HCT116 (cell line): ENCODE data around the gene FAP. TPM values are rescaled to one million over a fixed set of nuclear protein-coding genes. Genes with fewer than 3 reads are reported as not detected.
A peak's percentile ranks its signal among the peaks of the same experiment; 100 is the strongest.

Experiments used
- ATAC-seq: fragments of 200-7000 bp; cut with Tn5 transposase; 2 replicates; pipeline ENCODE4 v1.9.1; 2020; ENCODE audit warnings: mild to moderate bottlenecking, moderate library complexity
- BruUV-seq: library from RNA; stranded (reverse); fragments of 400-500 nt; replicated peaks from 2 replicates; lab custom pipeline; 2021; lab: Mats Ljungman, UMichigan
- CTCF ChIA-PET: fragments of 300-600 bp; sonication (Branson Sonifier 250); formaldehyde crosslinking; loops from one replicate; lab custom pipeline; 2021; ENCODE audit warnings: antibody characterized with exemption; lab: Charles Lee
- POLR2A ChIA-PET: fragments of 300-600, 350-600 bp; sonication (Branson Sonifier 250); formaldehyde crosslinking; loops from one replicate; lab custom pipeline; 2021; ENCODE audit warnings: antibody characterized with exemption; lab: Charles Lee
- RAD21 ChIA-PET, 2 experiments: fragments of 300-600 bp; sonication (Branson Sonifier 250); formaldehyde crosslinking; loops; one replicate each; lab custom pipeline; 2023; ENCODE audit warnings: low total read pairs in 2 of 2; ENCODE audit not compliant: uncharacterized antibody in 2 of 2, unreplicated experiment in 2 of 2, low non-redundant PET in 1 of 2; lab: Charles Lee
- DNase-seq: peaks from one replicate; pipeline ENCODE4 v3.0.0-alpha.2; 2010; ENCODE audit warnings: low read depth, low spot score
- H2AFZ ChIP-seq: fragments of 200-600 bp; shearing (Covaris generic), sonication (generic); 2 replicates; pipeline ENCODE4 v1.6.1; 2017; ENCODE audit warnings: low read depth, mixed run types, mixed read lengths, antibody characterized with exemption, low read length; ENCODE audit not compliant: poor library complexity, severe bottlenecking
- H3K27ac ChIP-seq: 2 replicates; pipeline ENCODE4 v1.5.1; 2012; ENCODE audit warnings: low read depth, low read length
- H3K27me3 ChIP-seq: fragments of 200-600 bp; sonication (generic); 2 replicates; pipeline ENCODE4 v1.6.1; 2016; ENCODE audit warnings: mixed run types, low read length, mixed read lengths; ENCODE audit not compliant: insufficient read depth
- H3K36me3 ChIP-seq, 2 experiments: fragments of 200-500 bp in 1 of 2; fragments of 200-600 bp in 1 of 2; sonication (Bioruptor generic) in 1 of 2; sonication (generic) in 1 of 2; 2 replicates each; pipeline versions ENCODE4 v1.5.1 to v1.6.1; 2014 to 2016; ENCODE audit warnings: low read length in 2 of 2, inconsistent platforms in 1 of 2, mixed read lengths in 1 of 2, mixed run types in 1 of 2; ENCODE audit not compliant: insufficient read depth in 2 of 2, control insufficient read depth in 1 of 2
- H3K4me1 ChIP-seq, 2 experiments: fragments of 200-600 bp in 1 of 2; sonication (generic) in 1 of 2; 2 replicates each; pipeline versions ENCODE4 v1.5.1 to v1.6.1; 2012 to 2017; ENCODE audit warnings: low read length in 2 of 2, inconsistent platforms in 1 of 2, mild to moderate bottlenecking in 1 of 2, mixed read lengths in 1 of 2, mixed run types in 1 of 2, moderate library complexity in 1 of 2; ENCODE audit not compliant: insufficient read depth in 2 of 2, control insufficient read depth in 1 of 2
- H3K4me2 ChIP-seq: fragments of 200-600 bp; sonication (generic); 2 replicates; pipeline ENCODE4 v1.6.1; 2017; ENCODE audit warnings: mixed run types, low read length, mixed read lengths
- H3K4me3 ChIP-seq, 2 experiments: fragments of 200-600 bp in 1 of 2; sonication (generic) in 1 of 2; replicated peaks in 1 of 2; 2 replicates each; pipeline ENCODE4 v1.5.1; 2011 to 2016; ENCODE audit warnings: low read length in 2 of 2, control low read depth in 1 of 2, low read depth in 1 of 2, mild to moderate bottlenecking in 1 of 2, mixed read lengths in 1 of 2, mixed run types in 1 of 2
- H3K79me2 ChIP-seq: fragments of 200-600 bp; sonication (generic); 2 replicates; pipeline ENCODE4 v1.6.1; 2017; ENCODE audit warnings: mild to moderate bottlenecking, mixed run types, low read length, moderate library complexity, mixed read lengths; ENCODE audit not compliant: insufficient read depth
- H3K9ac ChIP-seq: fragments of 200-600 bp; sonication (generic); 2 replicates; pipeline ENCODE4 v1.6.1; 2016; ENCODE audit warnings: low read length, mixed read lengths
- H3K9me2 ChIP-seq: fragments of 200-600 bp; sonication (generic), shearing (Covaris generic); 2 replicates; pipeline ENCODE4 v1.6.1; 2017; ENCODE audit warnings: mixed run types, mild to moderate bottlenecking, moderate library complexity; ENCODE audit not compliant: insufficient read depth
- H3K9me3 ChIP-seq, 2 experiments: fragments of 200-500 bp in 1 of 2; fragments of 200-600 bp in 1 of 2; sonication (Bioruptor generic) in 1 of 2; sonication (generic) in 1 of 2; 2 replicates each; pipeline ENCODE4 v1.6.1; 2014 to 2017; ENCODE audit warnings: low read length in 2 of 2, mixed read lengths in 2 of 2, inconsistent platforms in 1 of 2, low read depth in 1 of 2, mild to moderate bottlenecking in 1 of 2, mixed run types in 1 of 2, moderate library complexity in 1 of 2; ENCODE audit not compliant: control insufficient read depth in 1 of 2, insufficient read depth in 1 of 2
- H4K20me1 ChIP-seq: fragments of 200-600 bp; sonication (generic), shearing (Covaris generic); 2 replicates; pipeline ENCODE4 v1.6.1; 2017; ENCODE audit warnings: mixed run types, mild to moderate bottlenecking, moderate library complexity; ENCODE audit not compliant: insufficient read depth
- CBX3 ChIP-seq: IDR thresholded peaks from 2 replicates; pipeline ENCODE4 v1.6.1; 2012; ENCODE audit warnings: low read depth
- CEBPB ChIP-seq: IDR thresholded peaks from 2 replicates; pipeline ENCODE4 v1.6.1; 2012; ENCODE audit warnings: low read depth
- EGR1 ChIP-seq: IDR thresholded peaks from 2 replicates; pipeline ENCODE4 v1.6.1; 2012; ENCODE audit warnings: low read depth
- ELF1 ChIP-seq: IDR thresholded peaks from 2 replicates; pipeline ENCODE4 v1.6.1; 2012; ENCODE audit warnings: low read depth, borderline replicate concordance
- EZH2phosphoT487 ChIP-seq: fragments of 200-600 bp; IDR thresholded peaks from 2 replicates; pipeline ENCODE4 v1.6.1; 2018; ENCODE audit warnings: antibody characterized with exemption, borderline replicate concordance
- JUND ChIP-seq: IDR thresholded peaks from 2 replicates; pipeline ENCODE4 v1.6.1; 2012
- POLR2A ChIP-seq: IDR thresholded peaks from 2 replicates; pipeline ENCODE4 v1.7.0; 2011; ENCODE audit warnings: borderline replicate concordance; ENCODE audit not compliant: insufficient read depth, insufficient read length; ENCODE audit errors: extremely low read depth
- POLR2AphosphoS5 ChIP-seq: IDR thresholded peaks from 2 replicates; pipeline ENCODE4 v1.6.1; 2011; ENCODE audit warnings: mild to moderate bottlenecking, low read depth, low read length, moderate library complexity
- RAD21 ChIP-seq: IDR thresholded peaks from 2 replicates; pipeline ENCODE4 v1.6.1; 2012; ENCODE audit warnings: low read depth, mild to moderate bottlenecking
- SIN3A ChIP-seq: IDR thresholded peaks from 2 replicates; pipeline ENCODE4 v1.6.1; 2012; ENCODE audit warnings: low read depth
- SRF ChIP-seq: IDR thresholded peaks from 2 replicates; pipeline ENCODE4 v1.6.1; 2012; ENCODE audit warnings: low read depth
- YY1 ChIP-seq: IDR thresholded peaks from 2 replicates; pipeline ENCODE4 v1.6.1; 2011; ENCODE audit warnings: low read length, low read depth, moderate library complexity, mild to moderate bottlenecking; ENCODE audit not compliant: insufficient replicate concordance; ENCODE audit errors: extremely low read depth
- ZFX ChIP-seq: fragments of 450-650 bp; IDR thresholded peaks from 2 replicates; pipeline ENCODE4 v1.6.1; 2017
- ZNF274 ChIP-seq: fragments of 200-500 bp; sonication (Bioruptor generic); IDR thresholded peaks from 2 replicates; pipeline ENCODE4 v1.6.1; 2014; ENCODE audit warnings: mild to moderate bottlenecking, low read depth, low read length, inconsistent platforms
- intact Hi-C: fragments of 100-400 bp; cut with micrococcal nuclease; formaldehyde crosslinking; loops from 2 replicates; pipeline ENCODE4 v1.10.0; 2022
- total RNA-seq: library from RNA; stranded (reverse); gene quantifications from one replicate; pipeline ENCODE4 v1.2.1, GENCODE V29; 2021; ENCODE audit not compliant: unreplicated experiment
- TF ChIP-seq, protein P1 (sequence below): IDR thresholded peaks from 2 replicates; pipeline ENCODE4 v1.6.1; 2012
- TF ChIP-seq, protein P2 (sequence below), 3 experiments: fragments of 200-600 bp in 1 of 3; sonication (generic) in 1 of 3; IDR thresholded peaks in 2 of 3; conservative IDR thresholded peaks in 1 of 3; 2 replicates each; pipeline ENCODE4 v1.5.1; 2012 to 2017; ENCODE audit warnings: low read depth in 2 of 3, low read length in 2 of 3, antibody characterized with exemption in 1 of 3, borderline replicate concordance in 1 of 3, control low read depth in 1 of 3, mild to moderate bottlenecking in 1 of 3, mixed read lengths in 1 of 3, mixed run types in 1 of 3, moderate library complexity in 1 of 3; ENCODE audit not compliant: insufficient read depth in 1 of 3
- TF ChIP-seq, protein P3 (sequence below): IDR thresholded peaks from 2 replicates; pipeline ENCODE4 v1.6.1; 2012; ENCODE audit warnings: low read depth
- TF ChIP-seq, protein P4 (sequence below): IDR thresholded peaks from 2 replicates; pipeline ENCODE4 v1.6.1; 2012

FAP gene
- total RNA-seq, 1 experiment from 2014 or later, result not detected

DNA sequence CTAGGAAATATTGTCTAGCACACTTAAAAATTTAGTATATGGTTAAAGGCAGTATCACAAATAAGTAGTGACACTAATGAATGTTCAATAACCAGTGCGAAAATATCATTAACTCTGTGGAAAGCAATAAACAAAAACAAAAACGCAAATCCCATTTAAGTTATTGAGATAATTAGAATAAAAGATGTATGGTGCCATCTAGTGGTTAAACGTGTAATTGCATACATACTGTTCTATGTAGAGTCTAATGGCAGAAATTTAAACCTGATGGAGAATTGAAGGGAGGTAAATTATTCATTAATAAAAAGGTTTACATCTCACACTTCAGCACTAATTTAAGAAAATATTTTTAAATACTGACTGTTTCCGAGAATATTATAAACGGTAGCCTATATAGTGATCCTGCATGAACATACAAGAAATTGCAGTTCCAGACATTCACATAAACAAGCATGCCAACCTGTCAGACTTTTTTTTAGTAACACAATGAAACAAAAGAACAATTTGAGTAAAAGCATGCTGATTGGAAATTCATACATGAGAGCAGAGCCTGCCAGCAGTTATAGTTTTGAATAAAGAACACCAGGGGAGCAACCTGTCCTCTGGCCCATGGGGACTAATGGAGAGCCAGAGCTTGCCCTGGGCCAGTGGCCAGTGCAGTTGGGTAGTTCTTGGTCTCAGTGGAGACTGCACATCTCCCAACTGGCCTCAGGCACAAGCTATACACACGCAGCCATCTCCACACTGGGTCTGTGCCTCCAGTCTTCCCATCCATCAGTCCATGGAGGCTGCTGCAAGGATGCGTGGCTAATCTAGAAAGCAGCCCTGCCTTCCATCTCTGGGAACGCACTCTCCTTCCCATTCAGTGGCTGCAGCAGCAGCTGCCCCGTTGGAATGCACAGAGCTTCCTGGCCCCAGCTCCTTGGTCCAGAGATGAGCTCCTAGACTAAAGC lies 119.2 kb downstream of the FAP start:
- no peaks in the 10 kb centered on the region for H3K9me3 ChIP-seq
- intact Hi-C loops, result loop anchor here (1.0 to 5.0 kb wide), 3 partner anchors 117 to 538 kb away; no protein-coding TSS in a partner anchor
- TF ChIP-seq EZH2phosphoT487 (no peak), SRF (no peak), JUND (no peak), POLR2AphosphoS5 (no peak), ZNF274 (no peak), ZFX (no peak), POLR2A (no peak), SIN3A (no peak), CBX3 (no peak), YY1 (no peak), EGR1 (no peak), CEBPB (no peak), RAD21 (peak; percentile 86), ELF1 (no peak)
- TF ChIP-seq, protein P1, sequence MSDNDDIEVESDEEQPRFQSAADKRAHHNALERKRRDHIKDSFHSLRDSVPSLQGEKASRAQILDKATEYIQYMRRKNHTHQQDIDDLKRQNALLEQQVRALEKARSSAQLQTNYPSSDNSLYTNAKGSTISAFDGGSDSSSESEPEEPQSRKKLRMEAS, result no peak
- TF ChIP-seq, protein P2, sequence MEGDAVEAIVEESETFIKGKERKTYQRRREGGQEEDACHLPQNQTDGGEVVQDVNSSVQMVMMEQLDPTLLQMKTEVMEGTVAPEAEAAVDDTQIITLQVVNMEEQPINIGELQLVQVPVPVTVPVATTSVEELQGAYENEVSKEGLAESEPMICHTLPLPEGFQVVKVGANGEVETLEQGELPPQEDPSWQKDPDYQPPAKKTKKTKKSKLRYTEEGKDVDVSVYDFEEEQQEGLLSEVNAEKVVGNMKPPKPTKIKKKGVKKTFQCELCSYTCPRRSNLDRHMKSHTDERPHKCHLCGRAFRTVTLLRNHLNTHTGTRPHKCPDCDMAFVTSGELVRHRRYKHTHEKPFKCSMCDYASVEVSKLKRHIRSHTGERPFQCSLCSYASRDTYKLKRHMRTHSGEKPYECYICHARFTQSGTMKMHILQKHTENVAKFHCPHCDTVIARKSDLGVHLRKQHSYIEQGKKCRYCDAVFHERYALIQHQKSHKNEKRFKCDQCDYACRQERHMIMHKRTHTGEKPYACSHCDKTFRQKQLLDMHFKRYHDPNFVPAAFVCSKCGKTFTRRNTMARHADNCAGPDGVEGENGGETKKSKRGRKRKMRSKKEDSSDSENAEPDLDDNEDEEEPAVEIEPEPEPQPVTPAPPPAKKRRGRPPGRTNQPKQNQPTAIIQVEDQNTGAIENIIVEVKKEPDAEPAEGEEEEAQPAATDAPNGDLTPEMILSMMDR (IDR thresholded peaks at IDR 0.05 in 2 of 3, conservative IDR thresholded peaks at IDR 0.05 in 1 of 3; ENCODE audit: borderline replicate concordance in 1 of 3, insufficient read depth in 1 of 3, low read depth in 2 of 3, low read length in 2 of 3), result peak; percentile 32 to 86 (median 72); a peak in 5 of 6 replicates
- TF ChIP-seq, protein P3, sequence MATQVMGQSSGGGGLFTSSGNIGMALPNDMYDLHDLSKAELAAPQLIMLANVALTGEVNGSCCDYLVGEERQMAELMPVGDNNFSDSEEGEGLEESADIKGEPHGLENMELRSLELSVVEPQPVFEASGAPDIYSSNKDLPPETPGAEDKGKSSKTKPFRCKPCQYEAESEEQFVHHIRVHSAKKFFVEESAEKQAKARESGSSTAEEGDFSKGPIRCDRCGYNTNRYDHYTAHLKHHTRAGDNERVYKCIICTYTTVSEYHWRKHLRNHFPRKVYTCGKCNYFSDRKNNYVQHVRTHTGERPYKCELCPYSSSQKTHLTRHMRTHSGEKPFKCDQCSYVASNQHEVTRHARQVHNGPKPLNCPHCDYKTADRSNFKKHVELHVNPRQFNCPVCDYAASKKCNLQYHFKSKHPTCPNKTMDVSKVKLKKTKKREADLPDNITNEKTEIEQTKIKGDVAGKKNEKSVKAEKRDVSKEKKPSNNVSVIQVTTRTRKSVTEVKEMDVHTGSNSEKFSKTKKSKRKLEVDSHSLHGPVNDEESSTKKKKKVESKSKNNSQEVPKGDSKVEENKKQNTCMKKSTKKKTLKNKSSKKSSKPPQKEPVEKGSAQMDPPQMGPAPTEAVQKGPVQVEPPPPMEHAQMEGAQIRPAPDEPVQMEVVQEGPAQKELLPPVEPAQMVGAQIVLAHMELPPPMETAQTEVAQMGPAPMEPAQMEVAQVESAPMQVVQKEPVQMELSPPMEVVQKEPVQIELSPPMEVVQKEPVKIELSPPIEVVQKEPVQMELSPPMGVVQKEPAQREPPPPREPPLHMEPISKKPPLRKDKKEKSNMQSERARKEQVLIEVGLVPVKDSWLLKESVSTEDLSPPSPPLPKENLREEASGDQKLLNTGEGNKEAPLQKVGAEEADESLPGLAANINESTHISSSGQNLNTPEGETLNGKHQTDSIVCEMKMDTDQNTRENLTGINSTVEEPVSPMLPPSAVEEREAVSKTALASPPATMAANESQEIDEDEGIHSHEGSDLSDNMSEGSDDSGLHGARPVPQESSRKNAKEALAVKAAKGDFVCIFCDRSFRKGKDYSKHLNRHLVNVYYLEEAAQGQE, result no peak
- TF ChIP-seq, protein P4, sequence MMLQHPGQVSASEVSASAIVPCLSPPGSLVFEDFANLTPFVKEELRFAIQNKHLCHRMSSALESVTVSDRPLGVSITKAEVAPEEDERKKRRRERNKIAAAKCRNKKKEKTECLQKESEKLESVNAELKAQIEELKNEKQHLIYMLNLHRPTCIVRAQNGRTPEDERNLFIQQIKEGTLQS, result no peak
- TF ChIP-seq, all 23 proteins: peak for 2
- ChIA-PET CTCF (interaction anchor here (1.0 to 1.7 kb wide), 4 partner anchors 29 to 537 kb away, joined by 3 to 7 read pairs (median 5); no protein-coding TSS in a partner anchor), RAD21 (interaction anchor here in 1 of 2 experiments (0.5 kb wide), 1 partner anchor 10 kb away, joined by 6 read pairs; no protein-coding TSS in a partner anchor), POLR2A (no interaction called here)
- peak; percentile 70 for ATAC-seq
- Histone ChIP-seq H3K27ac (no peak overlapping the region), H3K4me1 (no peaks in the 10 kb centered on the region), H2AFZ (peak overlapping the region; percentile 93), H3K4me3 (no peak overlapping the region), H3K9ac (no peak overlapping the region), H3K36me3 (no peaks in the 10 kb centered on the region), H3K9me2 (no peaks in the 10 kb centered on the region), H3K27me3 (no peaks in the 10 kb centered on the region), H3K79me2 (no peaks in the 10 kb centered on the region), H4K20me1 (no peaks in the 10 kb centered on the region), H3K4me2 (peak overlapping the region; percentile 20; the same call in 1 of the 2 replicates)
- peak; percentile 61 for DNase-seq
- no TSS peak for BruUV-seq
